Neural progenitor cell (in vitro differentiated cells): ENCODE data around the gene POMGNT2. TPM values are rescaled to one million over a fixed set of nuclear protein-coding genes. Genes with fewer than 3 reads are reported as not detected.

Experiments used
- DNase-seq: peaks from one replicate; pipeline ENCODE4 v3.0.0-alpha.2; 2016; ENCODE audit warnings: low spot score
- H2AFZ ChIP-seq: fragments of 200-600 bp; sonication (generic); replicated peaks from 2 replicates; pipeline ENCODE4 v1.6.1; 2016; ENCODE audit warnings: antibody characterized with exemption
- H3F3A ChIP-seq: fragments of 200-600 bp; sonication (generic); 2 replicates; pipeline ENCODE4 v1.6.1; 2016; ENCODE audit warnings: antibody characterized with exemption, low read depth
- H3K27ac ChIP-seq: fragments of 200-600 bp; sonication (generic); 2 replicates; pipeline ENCODE4 v1.5.1; 2016; ENCODE audit warnings: mild to moderate bottlenecking
- H3K27me3 ChIP-seq: fragments of 200-600 bp; sonication (generic); 2 replicates; pipeline ENCODE4 v1.6.1; 2016; ENCODE audit warnings: mild to moderate bottlenecking, moderate library complexity
- H3K36me3 ChIP-seq: fragments of 200-600 bp; sonication (generic); 2 replicates; pipeline ENCODE4 v1.5.1; 2016
- H3K4me1 ChIP-seq: fragments of 200-600 bp; sonication (generic); 2 replicates; pipeline ENCODE4 v1.6.1; 2016; ENCODE audit warnings: mixed run types
- H3K4me2 ChIP-seq: fragments of 200-600 bp; sonication (generic); 2 replicates; pipeline ENCODE4 v1.6.1; 2016
- H3K4me3 ChIP-seq: fragments of 200-600 bp; sonication (generic); 2 replicates; pipeline ENCODE4 v1.5.1; 2016
- H3K79me2 ChIP-seq: fragments of 200-600 bp; sonication (generic); 2 replicates; pipeline ENCODE4 v1.6.1; 2016; ENCODE audit warnings: low read depth
- H3K9ac ChIP-seq: fragments of 200-600 bp; sonication (generic); 2 replicates; pipeline ENCODE4 v1.6.1; 2016
- H3K9me3 ChIP-seq: fragments of 200-600 bp; sonication (generic); 2 replicates; pipeline ENCODE4 v1.5.1; 2016; ENCODE audit warnings: low read depth
- H4K20me1 ChIP-seq: fragments of 200-600 bp; sonication (generic); 2 replicates; pipeline ENCODE4 v1.6.1; 2016; ENCODE audit warnings: low read depth
- H3K27ac Mint-ChIP-seq: 3 replicates; pipeline ENCODE4 v1.8.0; 2021; ENCODE audit warnings: mixed read lengths
- H3K27me3 Mint-ChIP-seq: 2 replicates; pipeline ENCODE4 v1.8.0; 2022; ENCODE audit warnings: low read depth, mild to moderate bottlenecking, inconsistent platforms, moderate library complexity, mixed read lengths; ENCODE audit not compliant: insufficient read depth
- H3K36me3 Mint-ChIP-seq: 3 replicates; pipeline ENCODE4 v1.8.0; 2021; ENCODE audit warnings: mixed read lengths
- H3K4me1 Mint-ChIP-seq: 3 replicates; pipeline ENCODE4 v1.8.0; 2021; ENCODE audit warnings: mixed read lengths
- H3K4me3 Mint-ChIP-seq: 3 replicates; pipeline ENCODE4 v1.8.0; 2021; ENCODE audit warnings: mild to moderate bottlenecking, moderate library complexity, mixed read lengths
- H3K9me3 Mint-ChIP-seq: 3 replicates; pipeline ENCODE4 v1.8.0; 2020; ENCODE audit warnings: mixed read lengths
- CTCF ChIP-seq: fragments of 200-600 bp; sonication (generic); IDR thresholded peaks from 2 replicates; pipeline ENCODE4 v1.5.1; 2017; ENCODE audit warnings: antibody characterized with exemption, mild to moderate bottlenecking
- EZH2 ChIP-seq: fragments of 200-600 bp; sonication (generic); IDR thresholded peaks from 2 replicates; pipeline ENCODE4 v1.6.1; 2017; ENCODE audit warnings: antibody characterized with exemption, mild to moderate bottlenecking, moderate library complexity
- EZH2phosphoT487 ChIP-seq: fragments of 200-600 bp; sonication (generic); IDR thresholded peaks from 2 replicates; pipeline ENCODE4 v1.6.1; 2017; ENCODE audit warnings: antibody characterized with exemption
- total RNA-seq: library from RNA; depleted of rRNA; stranded (reverse); fragments of >200 nt; gene quantifications from 2 replicates; pipeline ENCODE4 v1.2.3, GENCODE V29; 2015; ENCODE audit warnings: low replicate concordance

The POMGNT2 gene
- total RNA-seq, 1 donor from 2014 or later, result 13.2 TPM

GRCh38 chr3:43074901-43075689, 30.8 kb downstream of the POMGNT2 start:
- Histone ChIP-seq H2AFZ (no peak overlapping the region), H3F3A (no peaks in the 10 kb centered on the region), H3K36me3 (no peaks in the 10 kb centered on the region), H3K79me2 (no peaks in the 10 kb centered on the region), H3K27ac (no peak overlapping the region), H3K27me3 (no peaks in the 10 kb centered on the region), H3K4me2 (no peak overlapping the region), H3K9me3 (no peaks in the 10 kb centered on the region), H3K4me3 (no peak overlapping the region), H3K4me1 (no peaks in the 10 kb centered on the region), H4K20me1 (no peaks in the 10 kb centered on the region), H3K9ac (no peak overlapping the region)
- no peak for DNase-seq
- Mint-ChIP-seq H3K36me3 (peaks cover 11% of the 10 kb centered on the region), H3K4me1 (no peaks in the 10 kb centered on the region), H3K27ac (no peak overlapping the region), H3K27me3 (peaks cover 2% of the 10 kb centered on the region), H3K9me3 (no peaks in the 10 kb centered on the region), H3K4me3 (no peak overlapping the region)
- TF ChIP-seq EZH2 (no peak), EZH2phosphoT487 (no peak), CTCF (no peak)

- H3K9me3 Mint-ChIP-seq, result no peaks in the 10 kb centered on the region
- H3F3A ChIP-seq, result no peaks in the 10 kb centered on the region
- no peak overlapping the region for H3K4me2 ChIP-seq
- no peaks in the 10 kb centered on the region for H3K79me2 ChIP-seq
- no peak overlapping the region for H3K4me3 ChIP-seq
- peaks cover 2% of the 10 kb centered on the region for H3K27me3 Mint-ChIP-seq
- H3K36me3 ChIP-seq, result no peaks in the 10 kb centered on the region
- H3K4me1 Mint-ChIP-seq, result no peaks in the 10 kb centered on the region
- TF ChIP-seq EZH2phosphoT487, result no peak
- no peak for TF ChIP-seq CTCF
- no peak for TF ChIP-seq EZH2
- H3K27me3 ChIP-seq, result no peaks in the 10 kb centered on the region
- H3K4me1 ChIP-seq, result no peaks in the 10 kb centered on the region
- H3K36me3 Mint-ChIP-seq, result peaks cover 7% of the 10 kb centered on the region
- H2AFZ ChIP-seq, result no peak overlapping the region
- H3K4me3 Mint-ChIP-seq, result no peak overlapping the region
- DNase-seq, result no peak
- H3K27ac Mint-ChIP-seq, result no peak overlapping the region
- no peak overlapping the region for H3K9ac ChIP-seq
- H3K9me3 ChIP-seq, result no peaks in the 10 kb centered on the region
- H3K27ac ChIP-seq, result no peak overlapping the region
- H4K20me1 ChIP-seq, result no peaks in the 10 kb centered on the region
These were observed 31.4 kb downstream of the POMGNT2 start for GRCh38 chr3:43074482-43074881.

GRCh38 chr3:43073836-43074220, 32.1 kb downstream of the POMGNT2 start:
- Histone ChIP-seq H3K27ac (no peak overlapping the region), H3K79me2 (no peaks in the 10 kb centered on the region), H3K4me2 (no peak overlapping the region), H2AFZ (no peak overlapping the region), H3K4me3 (no peak overlapping the region), H3K9ac (no peak overlapping the region), H3K4me1 (no peaks in the 10 kb centered on the region), H3K9me3 (no peaks in the 10 kb centered on the region), H3K27me3 (no peaks in the 10 kb centered on the region), H4K20me1 (no peaks in the 10 kb centered on the region), H3K36me3 (no peaks in the 10 kb centered on the region), H3F3A (no peaks in the 10 kb centered on the region)
- Mint-ChIP-seq H3K4me3 (no peak overlapping the region), H3K27me3 (peaks cover 2% of the 10 kb centered on the region), H3K4me1 (no peaks in the 10 kb centered on the region), H3K27ac (no peak overlapping the region), H3K9me3 (no peaks in the 10 kb centered on the region), H3K36me3 (peaks cover 4% of the 10 kb centered on the region)
- TF ChIP-seq EZH2phosphoT487 (no peak), EZH2 (no peak), CTCF (no peak)
- DNase-seq, result no peak
